Fibroblast of skin of left quadriceps (primary cell): ENCODE data around the gene SLC6A20.

Source experiments
- DNase-seq, 2 experiments: peaks; one replicate each; pipeline ENCODE4 v3.0.0-alpha.2; 2013; ENCODE audit warnings: low read depth in 2 of 2

SLC6A20 gene

GRCh38 chr3:45802146-45802545 lies 5.8 kb upstream of the SLC6A20 start:
- DNase-seq, result no peak

GRCh38 chr3:45800611-45801010 lies 4.3 kb upstream of the SLC6A20 start:
- DNase-seq, result no peak

DNA sequence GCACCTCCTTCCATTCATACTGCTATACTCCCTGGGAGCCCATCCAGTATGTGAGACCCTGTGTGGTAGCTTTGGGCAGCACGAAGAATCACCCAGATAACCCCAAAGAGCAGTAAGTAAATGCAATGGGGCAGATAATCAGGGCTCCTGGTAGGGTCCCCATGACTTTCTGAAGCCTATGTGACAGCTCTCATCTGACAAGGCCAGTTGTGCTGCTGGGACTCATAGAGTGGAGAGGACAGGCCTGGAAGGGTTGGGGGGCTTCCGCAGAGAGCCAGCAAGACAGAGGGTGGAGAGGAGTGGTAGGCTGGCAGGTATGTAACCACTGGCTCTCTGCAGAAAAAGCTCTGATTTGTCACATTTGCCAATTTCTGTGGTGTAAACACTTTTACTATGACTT lies 3.2 kb upstream of the SLC6A20 start:
- no peak for DNase-seq

DNA sequence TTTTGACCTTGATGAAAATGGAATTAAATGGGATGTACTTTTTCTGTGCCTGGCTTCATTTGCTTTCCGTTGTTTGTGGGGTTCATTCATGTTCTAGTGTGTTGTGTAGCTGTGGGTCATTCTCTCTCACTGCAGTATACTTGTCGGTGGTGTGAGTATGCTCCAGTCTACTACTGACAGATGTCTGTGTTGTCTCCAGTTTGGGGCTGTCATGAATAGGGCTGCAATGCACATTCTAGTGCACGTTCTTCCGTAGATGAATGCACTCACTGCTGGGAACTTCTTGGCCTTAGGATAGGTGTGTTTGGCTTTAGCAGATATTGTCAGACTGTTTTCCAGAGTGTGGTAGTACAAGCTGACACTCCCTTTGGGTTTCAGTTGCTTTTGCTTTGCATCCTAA lies 1.7 kb upstream of the SLC6A20 start:
- no peak for DNase-seq

DNA sequence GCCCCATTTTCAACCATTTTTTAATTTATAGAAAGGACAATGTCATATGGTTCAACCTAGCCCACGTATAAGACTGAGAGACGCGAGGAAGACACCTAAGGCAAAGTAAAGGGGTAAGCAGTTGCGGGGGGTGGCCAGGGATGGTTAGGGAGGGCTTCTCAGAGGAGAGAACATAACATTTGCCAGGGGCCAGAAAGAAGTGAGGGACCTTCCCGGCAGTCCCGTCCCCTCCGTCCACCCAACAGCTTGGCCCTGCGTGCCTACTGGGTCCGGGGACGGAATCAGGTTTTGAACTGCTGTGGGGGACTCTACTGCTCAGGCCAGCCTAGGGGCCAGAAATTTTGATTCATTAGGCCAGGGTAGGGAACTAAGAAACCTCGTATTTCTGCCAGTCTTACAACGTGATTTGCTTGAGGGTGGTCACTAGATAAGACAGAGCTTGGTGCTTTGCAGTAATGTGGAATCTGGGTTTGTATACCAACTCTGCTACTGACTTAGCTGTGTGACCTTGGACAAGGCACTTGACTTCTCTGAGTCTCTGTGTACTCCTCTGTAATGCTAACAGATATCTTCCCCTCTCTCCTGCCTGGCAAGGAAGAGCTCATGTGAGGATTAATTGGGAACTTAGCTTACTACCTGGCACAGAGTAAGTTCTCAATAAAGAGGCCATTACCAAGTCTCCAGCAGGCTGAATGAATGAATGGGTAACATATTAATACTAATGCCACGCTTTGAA lies 734 bp upstream of the SLC6A20 start:
- no peak for DNase-seq

DNA sequence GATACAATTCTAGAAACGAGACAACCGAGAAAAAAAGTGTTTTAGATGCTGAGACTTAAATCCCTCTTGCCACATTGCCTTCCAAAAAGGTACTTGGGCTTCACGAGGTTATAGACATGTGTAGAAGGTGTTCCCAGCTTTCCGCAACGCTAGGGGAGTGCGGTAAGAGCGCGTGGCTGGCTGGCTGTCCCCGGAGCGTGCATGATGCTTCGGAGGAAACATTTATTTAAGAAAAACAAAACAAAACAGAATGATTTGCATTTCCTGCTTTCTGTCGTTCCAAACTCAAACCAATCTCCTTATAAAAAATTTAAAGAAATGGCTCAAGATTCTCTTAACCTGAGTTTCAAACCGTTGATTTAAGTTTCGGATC lies 841 bp downstream of the SLC6A20 start:
- no peak for DNase-seq

- DNase-seq, result no peak
Measured at GRCh38 chr3:45794660-45795059, 1.7 kb downstream of the SLC6A20 start.

- DNase-seq, result no peak
Measured at GRCh38 chr3:45794177-45794560, 2.2 kb downstream of the SLC6A20 start.

DNA sequence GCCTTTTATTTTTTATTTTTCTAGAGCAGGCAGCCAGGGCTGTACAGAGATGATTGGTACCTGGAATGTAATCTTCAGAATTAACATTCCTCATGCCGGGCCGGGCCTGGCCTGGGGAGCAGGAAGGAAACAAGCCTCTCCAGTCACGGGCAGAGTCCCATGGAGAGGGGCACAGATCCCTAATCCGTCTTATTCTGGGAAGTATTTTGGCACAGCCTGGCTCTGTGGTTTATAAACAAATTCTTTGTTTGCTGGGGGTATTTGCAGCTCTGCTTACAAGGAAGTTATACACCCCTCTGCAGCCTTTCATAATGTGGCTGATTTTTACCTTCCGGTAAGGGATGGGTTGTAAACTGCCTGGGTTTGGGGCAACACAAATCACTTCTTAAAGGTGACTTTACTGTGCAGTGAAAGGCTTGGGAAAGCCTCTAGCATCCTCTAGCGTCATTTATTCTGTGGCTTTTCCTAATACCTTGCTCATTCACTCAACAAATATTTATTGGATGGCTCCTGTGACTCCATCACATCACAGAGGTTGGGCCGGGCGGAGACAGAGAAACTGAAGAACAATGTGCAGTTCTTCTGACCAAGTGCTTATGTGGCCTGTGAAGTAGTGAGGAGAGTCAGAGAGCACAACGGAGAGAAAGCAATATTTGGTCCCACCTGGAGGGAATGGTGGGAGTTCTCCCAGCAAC lies 2.7 kb downstream of the SLC6A20 start:
- DNase-seq, result no peak

GRCh38 chr3:45792516-45793172 lies 3.7 kb downstream of the SLC6A20 start:
- DNase-seq, result no peak

DNA sequence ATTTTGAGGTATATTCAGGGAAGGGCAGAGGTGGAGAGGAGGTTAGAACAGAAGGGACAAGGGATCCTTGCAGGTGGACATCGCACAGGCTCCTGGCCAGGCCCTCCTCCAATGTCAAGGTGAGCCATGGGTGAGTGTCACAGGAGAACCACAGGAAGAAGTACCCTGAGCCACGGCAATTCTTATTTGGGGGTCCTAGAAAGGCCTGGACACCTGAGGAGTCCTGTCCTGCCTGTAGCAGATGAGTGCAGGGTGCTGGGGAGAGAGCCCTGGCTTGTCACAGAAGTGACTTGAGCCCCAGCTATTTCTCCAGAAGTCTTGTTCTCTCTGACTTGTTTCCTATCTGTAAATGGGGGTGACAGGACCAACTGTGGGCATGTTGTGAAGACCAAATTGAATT lies 4.3 kb downstream of the SLC6A20 start:
- no peak for DNase-seq

- no peak for DNase-seq
Measured at GRCh38 chr3:45790596-45790995, 5.7 kb downstream of the SLC6A20 start.

GRCh38 chr3:45789235-45789812 lies 7.0 kb downstream of the SLC6A20 start:
- DNase-seq, result no peak

- DNase-seq, result no peak
Measured at GRCh38 chr3:45787551-45787950, 8.8 kb downstream of the SLC6A20 start.

DNA sequence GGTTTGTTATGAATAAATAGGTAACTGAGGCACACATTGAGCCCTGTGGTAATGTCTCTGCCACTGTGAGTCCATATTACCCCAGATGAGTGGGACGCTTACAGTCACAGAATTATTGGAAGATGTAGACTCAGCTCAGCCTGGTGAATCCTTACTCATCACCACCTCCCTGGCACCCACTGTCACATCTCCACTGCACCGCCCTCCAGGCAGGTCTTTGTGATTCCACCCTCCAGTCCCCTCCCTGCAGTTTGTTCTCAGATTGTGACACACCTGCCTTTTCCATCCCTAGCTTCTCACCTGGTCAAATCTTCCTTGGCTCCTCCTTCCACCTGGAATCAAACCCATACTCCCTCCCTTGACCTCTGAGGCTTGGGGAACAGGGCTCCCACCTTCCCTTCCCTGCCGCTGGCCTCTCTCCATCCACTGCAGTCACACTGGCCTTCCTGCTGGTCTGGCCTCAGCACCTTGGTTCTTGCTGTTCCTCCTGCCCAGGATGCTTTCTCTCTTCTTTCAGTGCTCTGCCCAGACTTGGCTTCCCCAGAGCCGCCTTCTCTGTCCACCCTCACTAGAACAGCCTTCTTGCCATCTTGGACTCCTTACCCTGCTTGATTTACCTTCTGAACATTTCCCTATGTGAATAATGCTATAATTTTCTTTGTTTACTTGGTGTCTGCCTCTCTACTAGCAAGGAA lies 9.4 kb downstream of the SLC6A20 start:
- DNase-seq, result no peak

- no peak for DNase-seq
Measured at GRCh38 chr3:45785605-45786150, 10.7 kb downstream of the SLC6A20 start.

- DNase-seq, result no peak
Measured at GRCh38 chr3:45783667-45784066, 12.7 kb downstream of the SLC6A20 start.

- no peak for DNase-seq
Measured at GRCh38 chr3:45782381-45782780, 14.0 kb downstream of the SLC6A20 start.

- DNase-seq, result no peak
Measured at GRCh38 chr3:45781841-45782240, 14.5 kb downstream of the SLC6A20 start.

GRCh38 chr3:45781271-45781670 lies 15.1 kb downstream of the SLC6A20 start:
- no peak for DNase-seq
